HepG2 (cell line): ENCODE results near the gene ZNF189. TPM values are rescaled to one million over a fixed set of nuclear protein-coding genes. Genes with fewer than 3 reads are reported as not detected.

Experiments
- ATAC-seq: fragments of 200-7000 bp; cut with Tn5 transposase; 3 replicates; pipeline ENCODE4 v1.9.1; 2020; ENCODE audit warnings: mild to moderate bottlenecking, moderate library complexity
- BruUV-seq: library from RNA; stranded (reverse); fragments of 400-500 nt; replicated peaks from 2 replicates; lab custom pipeline; 2021; lab: Mats Ljungman, UMichigan
- CTCF ChIA-PET: fragments of 300-600 bp; formaldehyde crosslinking; extraction: SDS; loops from one replicate; lab custom pipeline; 2021; ENCODE audit warnings: low total read pairs, inconsistent platforms, low intra/inter-chr PET ratio; lab: Yijun Ruan, JAX
- POLR2A ChIA-PET: fragments of 350-600 bp; sonication (Branson Sonifier 250); formaldehyde crosslinking; loops from one replicate; lab custom pipeline; 2020; ENCODE audit warnings: antibody characterized with exemption, inconsistent platforms; lab: Yijun Ruan, JAX
- DNase-seq: peaks from one replicate; pipeline ENCODE4 v3.0.0-alpha.2; 2015; ENCODE audit warnings: low spot score
- FAIRE-seq: peaks from 3 replicates; lab custom pipeline; 2011; peaks lifted over from hg19 to GRCh38; lab: Jason Lieb, UNC
- H2AFZ ChIP-seq: one replicate; pipeline ENCODE4 v1.6.1; 2011; ENCODE audit warnings: low read length, inconsistent platforms
- H3K27ac ChIP-seq: fragments of 300-600 bp; 3 replicates; pipeline ENCODE4 v1.8.0; 2011; ENCODE audit warnings: mixed run types, mild to moderate bottlenecking, mixed read lengths, low read length, inconsistent platforms; ENCODE audit not compliant: insufficient read depth; ENCODE audit errors: extremely low read length
- H3K27me3 ChIP-seq, 2 experiments: fragments of 200-600 bp in 1 of 2; 2 replicates in 1 of 2; 3 replicates in 1 of 2; pipeline versions ENCODE4 v1.6.0 to v1.8.0; 2011; ENCODE audit warnings: low read length in 2 of 2, mild to moderate bottlenecking in 2 of 2, moderate library complexity in 2 of 2, inconsistent platforms in 1 of 2; ENCODE audit not compliant: insufficient read depth in 2 of 2, control insufficient read depth in 1 of 2
- H3K36me3 ChIP-seq, 2 experiments: fragments of 200-600 bp in 1 of 2; replicated peaks in 1 of 2; 2 replicates in 1 of 2; 3 replicates in 1 of 2; pipeline versions ENCODE4 v1.5.1 to v1.8.0; 2011; ENCODE audit warnings: low read length in 2 of 2, inconsistent platforms in 1 of 2; ENCODE audit not compliant: insufficient read depth in 2 of 2, control insufficient read depth in 1 of 2
- H3K4me1 ChIP-seq: 2 replicates; pipeline ENCODE4 v1.5.1; 2012; ENCODE audit warnings: low read length, inconsistent platforms; ENCODE audit not compliant: insufficient read depth
- H3K4me2 ChIP-seq: 2 replicates; pipeline ENCODE4 v1.6.0; 2011; ENCODE audit warnings: low read depth, low read length, inconsistent platforms
- H3K4me3 ChIP-seq, 3 experiments: fragments of 200-600 bp in 1 of 3; sonication (generic), shearing (Covaris generic) in 1 of 3; replicated peaks in 1 of 3; 2 replicates each; pipeline ENCODE4 v1.5.1; 2011 to 2016; ENCODE audit warnings: low read length in 3 of 3, inconsistent platforms in 2 of 3, low read depth in 2 of 3, mild to moderate bottlenecking in 2 of 3, control low read depth in 1 of 3, mixed read lengths in 1 of 3; ENCODE audit not compliant: insufficient read depth in 1 of 3
- H3K79me2 ChIP-seq: one replicate; pipeline ENCODE4 v1.6.1; 2011; ENCODE audit warnings: low read length, inconsistent platforms; ENCODE audit not compliant: insufficient read depth
- H3K9ac ChIP-seq: 2 replicates; pipeline ENCODE4 v1.6.0; 2011; ENCODE audit warnings: mild to moderate bottlenecking, low read depth, low read length, inconsistent platforms; ENCODE audit not compliant: insufficient read depth
- H3K9me3 ChIP-seq: 2 replicates; pipeline ENCODE4 v1.5.1; 2012; ENCODE audit warnings: mild to moderate bottlenecking, low read length
- H4K20me1 ChIP-seq: 2 replicates; pipeline ENCODE4 v1.6.0; 2011; ENCODE audit warnings: inconsistent platforms, mild to moderate bottlenecking, low read length, moderate library complexity; ENCODE audit not compliant: insufficient read depth
- CREB1 ChIP-seq, 2 experiments: fragments of 450-650 bp in 1 of 2; IDR thresholded peaks; 2 replicates each; pipeline ENCODE4 v1.6.1; 2016 to 2017; ENCODE audit warnings: control low read depth in 1 of 2, mild to moderate bottlenecking in 1 of 2, missing compliant biosample characterization in 1 of 2, missing genetic modification characterization in 1 of 2
- KMT2A ChIP-seq: sonication (generic); formaldehyde crosslinking; IDR thresholded peaks from 2 replicates; pipeline ENCODE4 v1.4.0; 2020; ENCODE audit warnings: missing genetic modification reagents
- TOPORS ChIP-seq: sonication (generic); formaldehyde crosslinking; IDR thresholded peaks from 2 replicates; pipeline ENCODE4 v1.8.0; 2023; ENCODE audit warnings: mild to moderate bottlenecking, missing genetic modification reagents
- ZBTB3 ChIP-seq: sonication (generic); formaldehyde crosslinking; IDR thresholded peaks from 2 replicates; pipeline ENCODE4 v1.4.0; 2020; ENCODE audit warnings: low read depth, mild to moderate bottlenecking, moderate library complexity, missing genetic modification reagents, borderline replicate concordance
- WGBS: methylation state at CpG from one replicate; pipeline ENCODE4 v1.1.6; 2017; ENCODE audit warnings: low lambda C conversion rate; 5-methylcytosine and 5-hydroxymethylcytosine counted together
- in situ Hi-C: cut with HindIII; loops from 2 replicates; pipeline ENCODE4 v1.10.0; 2017; ENCODE audit warnings: low pct_unique_long_range_greater_than_20kb; ENCODE audit not compliant: extremely low pct_ligation_motif_present
- intact Hi-C: fragments of 100-400 bp; cut with micrococcal nuclease; formaldehyde crosslinking; loops from one replicate; pipeline ENCODE4 v1.10.0; 2022; ENCODE audit not compliant: unreplicated experiment
- polyA plus RNA-seq, 8 experiments: library from polyadenylated mRNA; depleted of rRNA in 3 of 8; stranded (reverse) in 7 of 8; unstranded in 1 of 8; fragments of >200 nt; fragmentation: Illumina TruSeq in 4 of 8; extraction: Trizol in 4 of 8; gene quantifications; 2 replicates each; pipeline versions ENCODE4 v1.2.1 to v1.2.3, GENCODE V29; 2011 to 2016; ENCODE audit warnings: low read depth in 4 of 8, missing spikeins in 1 of 8, mixed read lengths in 1 of 8; ENCODE audit not compliant: insufficient read depth in 1 of 8
- total RNA-seq, 5 experiments: library from RNA; depleted of rRNA; stranded (reverse); fragments of >200 nt; fragmentation: Illumina TruSeq; extraction: Trizol; gene quantifications; 2 replicates each; pipeline ENCODE4 v1.2.3, GENCODE V29; 2016; ENCODE audit warnings: low read depth in 1 of 5
- TF ChIP-seq, protein P1 (sequence below), 2 experiments: sonication (generic) in 1 of 2; formaldehyde crosslinking in 1 of 2; IDR thresholded peaks; 2 replicates each; pipeline versions ENCODE4 v1.5.1 to v1.6.1; 2011 to 2020; ENCODE audit warnings: borderline replicate concordance in 1 of 2, low read depth in 1 of 2, low read length in 1 of 2, mild to moderate bottlenecking in 1 of 2, missing genetic modification reagents in 1 of 2, moderate library complexity in 1 of 2
- TF ChIP-seq, protein P2 (sequence below): sonication (generic); formaldehyde crosslinking; IDR thresholded peaks from 2 replicates; pipeline ENCODE4 v1.8.1; 2023; ENCODE audit warnings: mild to moderate bottlenecking, missing genetic modification reagents

Gene ZNF189
- total and polyA plus RNA-seq, 2 of the 13 experiments (the other 11 are each of a cell fraction or from before 2014, with no cell fraction given), result 8.4 to 50.0 TPM

DNA sequence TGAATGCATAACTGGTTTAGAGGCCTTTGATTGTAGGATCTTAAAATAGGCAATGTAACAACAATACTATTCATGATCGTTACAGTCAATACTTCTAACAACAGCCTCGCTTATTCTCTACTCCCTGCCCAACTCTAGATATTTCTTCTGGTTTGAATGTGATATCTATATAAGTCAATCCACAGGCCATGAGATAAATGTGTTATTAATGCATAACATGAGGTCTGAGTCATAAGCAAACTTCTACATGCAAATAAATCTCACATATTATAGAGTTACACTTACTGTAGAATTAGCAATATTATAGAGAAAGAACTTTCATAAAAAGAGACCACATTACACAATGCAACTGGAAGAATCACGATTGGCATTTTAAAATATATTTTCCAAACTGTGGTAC lies 39.9 kb downstream of the ZNF189 start:
- no peak for TF ChIP-seq CREB1 (IDR thresholded peaks at IDR 0.05)
- 0 out of 2 replicates have a peak, but pooled peaks have one; percentile 16 for TF ChIP-seq CREB1 (CRISPR knock-in tag; IDR thresholded peaks at IDR 0.05)
- TF ChIP-seq, protein P1, sequence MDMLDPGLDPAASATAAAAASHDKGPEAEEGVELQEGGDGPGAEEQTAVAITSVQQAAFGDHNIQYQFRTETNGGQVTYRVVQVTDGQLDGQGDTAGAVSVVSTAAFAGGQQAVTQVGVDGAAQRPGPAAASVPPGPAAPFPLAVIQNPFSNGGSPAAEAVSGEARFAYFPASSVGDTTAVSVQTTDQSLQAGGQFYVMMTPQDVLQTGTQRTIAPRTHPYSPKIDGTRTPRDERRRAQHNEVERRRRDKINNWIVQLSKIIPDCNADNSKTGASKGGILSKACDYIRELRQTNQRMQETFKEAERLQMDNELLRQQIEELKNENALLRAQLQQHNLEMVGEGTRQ (IDR thresholded peaks at IDR 0.05; ENCODE audit: low read depth, low read length), result no peak
- TF ChIP-seq, protein P1 (CRISPR knock-in tag; IDR thresholded peaks at IDR 0.05; ENCODE audit: borderline replicate concordance), result no peak
- no peak for TF ChIP-seq ZBTB3 (CRISPR knock-in tag)
- TF ChIP-seq, protein P2, sequence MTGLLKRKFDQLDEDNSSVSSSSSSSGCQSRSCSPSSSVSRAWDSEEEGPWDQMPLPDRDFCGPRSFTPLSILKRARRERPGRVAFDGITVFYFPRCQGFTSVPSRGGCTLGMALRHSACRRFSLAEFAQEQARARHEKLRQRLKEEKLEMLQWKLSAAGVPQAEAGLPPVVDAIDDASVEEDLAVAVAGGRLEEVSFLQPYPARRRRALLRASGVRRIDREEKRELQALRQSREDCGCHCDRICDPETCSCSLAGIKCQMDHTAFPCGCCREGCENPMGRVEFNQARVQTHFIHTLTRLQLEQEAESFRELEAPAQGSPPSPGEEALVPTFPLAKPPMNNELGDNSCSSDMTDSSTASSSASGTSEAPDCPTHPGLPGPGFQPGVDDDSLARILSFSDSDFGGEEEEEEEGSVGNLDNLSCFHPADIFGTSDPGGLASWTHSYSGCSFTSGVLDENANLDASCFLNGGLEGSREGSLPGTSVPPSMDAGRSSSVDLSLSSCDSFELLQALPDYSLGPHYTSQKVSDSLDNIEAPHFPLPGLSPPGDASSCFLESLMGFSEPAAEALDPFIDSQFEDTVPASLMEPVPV (CRISPR knock-in tag), result 0 out of 2 replicates have a peak, but pooled peaks have one; percentile 25
- no peak for TF ChIP-seq KMT2A (CRISPR knock-in tag)
- TF ChIP-seq TOPORS, result peak; percentile 78; the same call in 1 of the 2 replicates
- TF ChIP-seq, all 625 proteins: peak for 3
- Histone ChIP-seq H2AFZ (no peak overlapping the region), H3K27me3 (no peaks in the 10 kb centered on the region), H3K4me1 (peaks cover 97% of the 10 kb centered on the region), H3K79me2 (no peaks in the 10 kb centered on the region), H3K4me2 (no peak overlapping the region), H3K4me3 (no peak overlapping the region), H3K9me3 (no peaks in the 10 kb centered on the region), H3K36me3 (no peaks in the 10 kb centered on the region), H3K9ac (no peak overlapping the region), H3K27ac (peak overlapping the region; percentile 34), H4K20me1 (no peaks in the 10 kb centered on the region)
- no peak for DNase-seq
- intact Hi-C loops (loop anchor here (2.0 kb wide), 1 partner anchor 18 kb away; no protein-coding TSS in a partner anchor), in situ Hi-C loops (no loop called here)
- no peak for FAIRE-seq
- WGBS, result 98% methylated on average over 3 of the region's 3 CpGs
- ATAC-seq, result no peak
- ChIA-PET CTCF (no interaction called here), POLR2A (interaction anchor here (0.6 to 2.2 kb wide), 4 partner anchors 8 to 40 kb away, joined by 3 to 13 read pairs (median 5); partner anchors contain the start of genes MRPL50 and ZNF189)
- no TSS peak for BruUV-seq
